A673 (cell line): ENCODE results near the gene MBD5.

ENCODE experiments used
- CTCF ChIP-seq: fragments of 300-800, 200-600 bp; sonication (generic); conservative IDR thresholded peaks from 2 replicates; pipeline ENCODE4 v1.5.1; 2017; ENCODE audit warnings: low read depth, mild to moderate bottlenecking, antibody characterized with exemption, low read length, moderate library complexity, mixed read lengths
- EZH2 ChIP-seq: fragments of 200-600 bp; sonication (generic); IDR thresholded peaks from 2 replicates; pipeline ENCODE4 v1.6.1; 2017; ENCODE audit warnings: borderline replicate concordance, low read depth, mild to moderate bottlenecking, mixed read lengths, antibody characterized with exemption, low read length; ENCODE audit not compliant: poor library complexity, severe bottlenecking

DNA sequence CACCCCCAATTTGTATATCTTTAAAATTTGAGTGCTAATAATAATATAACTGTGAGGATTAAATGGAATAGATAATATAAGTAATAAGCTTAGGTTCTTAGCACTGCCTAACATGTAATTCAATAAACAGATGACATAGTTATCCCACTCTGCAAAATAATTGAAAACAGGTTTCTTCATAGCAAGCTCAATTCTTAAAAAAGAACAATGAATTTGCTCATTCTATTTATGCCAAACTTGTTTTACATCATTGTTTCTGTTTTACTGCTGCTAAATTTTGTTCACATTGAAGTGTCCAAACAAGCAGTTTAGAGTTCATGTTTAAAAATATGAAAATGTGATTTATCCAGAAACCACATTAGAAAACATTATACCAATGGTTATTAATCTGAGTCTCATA lies 217.0 kb downstream of the MBD5 start:
- TF ChIP-seq EZH2 (no peak), CTCF (no peak)
